Measurements from ENCODE around the gene POLR2M. TPM values are rescaled to one million over a fixed set of nuclear protein-coding genes. Genes with fewer than 3 reads are reported as not detected.

POLR2M gene
- polyA plus RNA-seq, 3 donors: 14.4 to 29.4 (median 26.3) TPM

- Mint-ChIP-seq H3K36me3 (no peaks in the 10 kb centered on the region), H3K27ac (no peak overlapping the region), H3K4me3 (no peak overlapping the region), H3K9me3 (peaks cover 0 to 3% (median 0%) of the 10 kb centered on the region in 7 donors), H3K4me1 (no peaks in the 10 kb centered on the region), H3K27me3 (ENCODE audit: low read depth in 3 of 3) (peaks cover 16 to 18% (median 17%) of the 10 kb centered on the region in 3 donors)
- Histone ChIP-seq H3K4me3 (replicated peaks in 1 of 3; ENCODE audit: low read depth in 2 of 3, low read length in 3 of 3) (no peak overlapping the region), H3K36me3 (replicated peaks in 1 of 2; ENCODE audit: control insufficient read depth in 1 of 2, insufficient read depth in 2 of 2, low read length in 2 of 2) (no peaks in the 10 kb centered on the region), H3K4me2 (replicated peaks; ENCODE audit: extremely low read depth, low read length, poor library complexity, severe bottlenecking) (no peak overlapping the region), H3K27me3 (ENCODE audit: control insufficient read depth in 2 of 2, insufficient read depth in 2 of 2, low read length in 2 of 2) (peaks cover 5 to 29% of the 10 kb centered on the region in 2 donors), H2AFZ (ENCODE audit: insufficient read depth, low read depth, low read length, poor library complexity, severe bottlenecking) (no peak overlapping the region), H3K79me2 (ENCODE audit: insufficient read depth, low read length) (no peaks in the 10 kb centered on the region), H3K9me3 (replicated peaks in 1 of 2; ENCODE audit: control insufficient read depth in 1 of 2, insufficient read depth in 1 of 2, low read length in 2 of 2) (no peaks in the 10 kb centered on the region), H3K27ac (ENCODE audit: low read depth in 1 of 2, low read length in 2 of 2) (no peak overlapping the region), H4K20me1 (ENCODE audit: insufficient read depth, low read length) (no peaks in the 10 kb centered on the region), H3K9ac (ENCODE audit: insufficient read depth, low read length, poor library complexity, severe bottlenecking) (no peak overlapping the region), H3K4me1 (ENCODE audit: control insufficient read depth in 1 of 2, insufficient read depth in 2 of 2, low read length in 2 of 2) (no peaks in the 10 kb centered on the region)
- TF ChIP-seq, protein P1, sequence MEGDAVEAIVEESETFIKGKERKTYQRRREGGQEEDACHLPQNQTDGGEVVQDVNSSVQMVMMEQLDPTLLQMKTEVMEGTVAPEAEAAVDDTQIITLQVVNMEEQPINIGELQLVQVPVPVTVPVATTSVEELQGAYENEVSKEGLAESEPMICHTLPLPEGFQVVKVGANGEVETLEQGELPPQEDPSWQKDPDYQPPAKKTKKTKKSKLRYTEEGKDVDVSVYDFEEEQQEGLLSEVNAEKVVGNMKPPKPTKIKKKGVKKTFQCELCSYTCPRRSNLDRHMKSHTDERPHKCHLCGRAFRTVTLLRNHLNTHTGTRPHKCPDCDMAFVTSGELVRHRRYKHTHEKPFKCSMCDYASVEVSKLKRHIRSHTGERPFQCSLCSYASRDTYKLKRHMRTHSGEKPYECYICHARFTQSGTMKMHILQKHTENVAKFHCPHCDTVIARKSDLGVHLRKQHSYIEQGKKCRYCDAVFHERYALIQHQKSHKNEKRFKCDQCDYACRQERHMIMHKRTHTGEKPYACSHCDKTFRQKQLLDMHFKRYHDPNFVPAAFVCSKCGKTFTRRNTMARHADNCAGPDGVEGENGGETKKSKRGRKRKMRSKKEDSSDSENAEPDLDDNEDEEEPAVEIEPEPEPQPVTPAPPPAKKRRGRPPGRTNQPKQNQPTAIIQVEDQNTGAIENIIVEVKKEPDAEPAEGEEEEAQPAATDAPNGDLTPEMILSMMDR (IDR thresholded peaks at IDR 0.05): no peak
- DNase-seq: no peak
- intact Hi-C loops (cut with micrococcal nuclease): no loop called here
- WGBS (ENCODE audit: insufficient coverage): 100% methylated on average over 4 of the region's 4 CpGs
Observed at GRCh38 chr15:57697588-57697987, 8.9 kb upstream of the POLR2M start.

GRCh38 chr15:57698243-57698642, 8.3 kb upstream of the POLR2M start:
- H3K27me3 Mint-ChIP-seq (ENCODE audit: low read depth in 3 of 3): peaks cover 17 to 18% (median 18%) of the 10 kb centered on the region in 3 donors
- no peak overlapping the region for H3K4me2 ChIP-seq (replicated peaks; ENCODE audit: extremely low read depth, low read length, poor library complexity, severe bottlenecking)
- DNase-seq: no peak
- peaks cover 0 to 3% (median 0%) of the 10 kb centered on the region in 7 donors for H3K9me3 Mint-ChIP-seq
- H3K4me1 ChIP-seq (ENCODE audit: control insufficient read depth in 1 of 2, insufficient read depth in 2 of 2, low read length in 2 of 2): no peaks in the 10 kb centered on the region
- no peaks in the 10 kb centered on the region for H3K79me2 ChIP-seq (ENCODE audit: insufficient read depth, low read length)
- H3K4me3 ChIP-seq (replicated peaks in 1 of 3; ENCODE audit: low read depth in 2 of 3, low read length in 3 of 3): no peak overlapping the region
- intact Hi-C loops (cut with micrococcal nuclease): no loop called here
- no peaks in the 10 kb centered on the region for H3K36me3 Mint-ChIP-seq
- no peak overlapping the region for H3K4me3 Mint-ChIP-seq
- no peaks in the 10 kb centered on the region for H3K4me1 Mint-ChIP-seq
- H4K20me1 ChIP-seq (ENCODE audit: insufficient read depth, low read length): no peaks in the 10 kb centered on the region
- no peak overlapping the region for H2AFZ ChIP-seq (ENCODE audit: insufficient read depth, low read depth, low read length, poor library complexity, severe bottlenecking)
- H3K27me3 ChIP-seq (ENCODE audit: control insufficient read depth in 2 of 2, insufficient read depth in 2 of 2, low read length in 2 of 2): peaks cover 5 to 33% of the 10 kb centered on the region in 2 donors
- H3K36me3 ChIP-seq (replicated peaks in 1 of 2; ENCODE audit: control insufficient read depth in 1 of 2, insufficient read depth in 2 of 2, low read length in 2 of 2): no peaks in the 10 kb centered on the region
- no peak overlapping the region for H3K9ac ChIP-seq (ENCODE audit: insufficient read depth, low read length, poor library complexity, severe bottlenecking)
- no peak overlapping the region for H3K27ac ChIP-seq (ENCODE audit: low read depth in 1 of 2, low read length in 2 of 2)
- TF ChIP-seq, protein P1 (IDR thresholded peaks at IDR 0.05): no peak
- H3K9me3 ChIP-seq (replicated peaks in 1 of 2; ENCODE audit: control insufficient read depth in 1 of 2, insufficient read depth in 1 of 2, low read length in 2 of 2): no peaks in the 10 kb centered on the region
- no peak overlapping the region for H3K27ac Mint-ChIP-seq

Measured in CD14-positive monocyte (primary cell).